ENCODE measurements around the gene CD6.

GRCh38 chr11:60937144-60937527, 34.3 kb upstream of the CD6 start:
- no peak for TF ChIP-seq CTCF (IDR thresholded peaks at IDR 0.05)
- TF ChIP-seq EZH2 (IDR thresholded peaks at IDR 0.05), result no peak
